T-cell (primary cell): ENCODE measurements around the gene DOCK4. TPM values are rescaled to one million over a fixed set of nuclear protein-coding genes. Genes with fewer than 3 reads are reported as not detected.

Experiments used
- ATAC-seq, 4 experiments: fragments of 200-7000 bp in 3 of 4; fragments of 150-1000 bp in 1 of 4; cut with Tn5 transposase; replicated peaks in 1 of 4; 1 replicate in 3 of 4; 2 replicates in 1 of 4; pipeline ENCODE4 v1.10.0; 2021; ENCODE audit warnings: moderate library complexity in 3 of 4, mild to moderate bottlenecking in 2 of 4, moderate number of reproducible peaks in 1 of 4
- CTCF ChIA-PET, 2 donors: fragments of 300-600 bp; sonication (Branson Sonifier 250); formaldehyde crosslinking; loops; one replicate each; lab custom pipeline; 2022; ENCODE audit warnings: antibody characterized with exemption in 2 of 2; lab: Charles Lee
- POLR2A ChIA-PET, 2 donors: fragments of 300-600 bp; sonication (Branson Sonifier 250); formaldehyde crosslinking; loops; one replicate each; lab custom pipeline; 2022; ENCODE audit warnings: antibody characterized with exemption in 2 of 2; lab: Charles Lee
- DNase-seq, 35 experiments: peaks; one replicate each; pipeline versions ENCODE4 v3.0.0 to v3.0.0-alpha.2; 2013 to 2023
- H3K27ac ChIP-seq: one replicate; pipeline ENCODE4 v1.5.1; 2013; ENCODE audit warnings: low read length
- H3K27me3 ChIP-seq, 2 experiments: replicated peaks in 1 of 2; 1 replicate in 1 of 2; 2 replicates in 1 of 2; pipeline versions ENCODE4 v1.6.1 to v1.7.0; 2013; ENCODE audit warnings: low read length in 1 of 2, mixed read lengths in 1 of 2; ENCODE audit not compliant: control insufficient read depth in 2 of 2, insufficient read depth in 2 of 2; ENCODE audit errors: extremely low read depth in 1 of 2
- H3K36me3 ChIP-seq, 2 donors: 1 replicate in 1 of 2; 2 replicates in 1 of 2; pipeline versions ENCODE4 v1.6.1 to v1.7.0; 2013; ENCODE audit warnings: low read length in 1 of 2; ENCODE audit not compliant: control insufficient read depth in 2 of 2, insufficient read depth in 1 of 2; ENCODE audit errors: extremely low read depth in 1 of 2
- H3K4me1 ChIP-seq, 2 experiments: 1 replicate in 1 of 2; 2 replicates in 1 of 2; pipeline versions ENCODE4 v1.6.1 to v1.7.0; 2013; ENCODE audit warnings: low read length in 2 of 2, mixed read lengths in 1 of 2; ENCODE audit not compliant: insufficient read depth in 2 of 2, control insufficient read depth in 1 of 2; ENCODE audit errors: extremely low read depth in 1 of 2
- H3K4me3 ChIP-seq, 2 donors: 1 replicate in 1 of 2; 2 replicates in 1 of 2; pipeline versions ENCODE4 v1.5.1 to v1.7.0; 2013; ENCODE audit warnings: mild to moderate bottlenecking in 2 of 2, low read length in 1 of 2, moderate library complexity in 1 of 2; ENCODE audit not compliant: control insufficient read depth in 1 of 2; ENCODE audit errors: extremely low read depth in 1 of 2
- H3K9me3 ChIP-seq: 2 replicates; pipeline ENCODE4 v1.7.0; 2013
- H3K27ac Mint-ChIP-seq, 2 donors: one replicate each; pipeline ENCODE4 v1.8.0; 2020 to 2021; ENCODE audit warnings: mild to moderate bottlenecking in 2 of 2, mixed read lengths in 2 of 2
- H3K27me3 Mint-ChIP-seq, 2 donors: one replicate each; pipeline ENCODE4 v1.8.0; 2021 to 2022; ENCODE audit warnings: mixed read lengths in 2 of 2
- H3K36me3 Mint-ChIP-seq: one replicate; pipeline ENCODE4 v1.8.0; 2021; ENCODE audit warnings: mixed read lengths
- H3K4me1 Mint-ChIP-seq, 3 donors: one replicate each; pipeline ENCODE4 v1.8.0; 2020 to 2022; ENCODE audit warnings: mixed read lengths in 3 of 3, mild to moderate bottlenecking in 1 of 3
- H3K4me3 Mint-ChIP-seq, 3 donors: one replicate each; pipeline ENCODE4 v1.8.0; 2020 to 2022; ENCODE audit warnings: mild to moderate bottlenecking in 3 of 3, mixed read lengths in 3 of 3, moderate library complexity in 3 of 3
- H3K9me3 Mint-ChIP-seq, 3 donors: one replicate each; pipeline ENCODE4 v1.8.0; 2020 to 2022; ENCODE audit warnings: mixed read lengths in 3 of 3
- WGBS: methylation state at CpG from one replicate; pipeline ENCODE4 v1.1.5; 2013; ENCODE audit warnings: missing lambda C conversion rate; ENCODE audit not compliant: insufficient coverage; 5-methylcytosine and 5-hydroxymethylcytosine counted together
- total RNA-seq, 35 experiments: library from RNA in 6 of 35; stranded (reverse) in 6 of 35; fragments of 120-200 nt in 1 of 35; gene quantifications; one replicate each; pipeline versions ENCODE4 v1.2.1 to v1.2.4 and lab custom pipeline; 2013 to 2026

Gene DOCK4
- total RNA-seq, 5 donors from 2014 or later (not counting 1 experiment from before 2014, with no cell fraction given) = 0.35 to 1.4 (median 0.85) TPM

GRCh38 chr7:111796671-111797070 lies 409.5 kb downstream of the DOCK4 start:
- Histone ChIP-seq H3K4me3 (no peak overlapping the region), H3K4me1 (no peaks in the 10 kb centered on the region), H3K36me3 (no peaks in the 10 kb centered on the region), H3K9me3 (peaks cover 5% of the 10 kb centered on the region), H3K27ac (no peak overlapping the region), H3K27me3 (no peaks in the 10 kb centered on the region)
- peak in 2 of 35 experiments; percentile 0 to 17 for DNase-seq
- no peak overlapping the region for H3K27ac Mint-ChIP-seq
- H3K27me3 Mint-ChIP-seq = no peaks in the 10 kb centered on the region
- WGBS = 87% methylated on average over 5 of the region's 7 CpGs
- peaks cover 36 to 79% (median 67%) of the 10 kb centered on the region in 3 donors for H3K9me3 Mint-ChIP-seq
- H3K36me3 Mint-ChIP-seq = peaks cover 13% of the 10 kb centered on the region
- H3K4me3 Mint-ChIP-seq = no peak overlapping the region
- no peak for ATAC-seq
- POLR2A ChIA-PET = no interaction called here
- H3K4me1 Mint-ChIP-seq = no peaks in the 10 kb centered on the region
- CTCF ChIA-PET = no interaction called here

- peaks cover 12 to 25% (median 23%) of the 10 kb centered on the region in 3 donors for H3K9me3 Mint-ChIP-seq
- CTCF ChIA-PET = interaction anchor here in 1 of 2 donors (0.8 kb wide), 1 partner anchor 10 kb away, joined by 3 read pairs; no protein-coding TSS in a partner anchor
These were observed 416.3 kb downstream of the DOCK4 start for GRCh38 chr7:111789870-111790269.

GRCh38 chr7:111789048-111789320 lies 417.2 kb downstream of the DOCK4 start:
- H3K27ac Mint-ChIP-seq = no peak overlapping the region
- Histone ChIP-seq H3K27me3 (no peaks in the 10 kb centered on the region), H3K4me1 (no peaks in the 10 kb centered on the region), H3K27ac (no peak overlapping the region), H3K9me3 (no peaks in the 10 kb centered on the region), H3K4me3 (no peak overlapping the region), H3K36me3 (no peaks in the 10 kb centered on the region)
- ChIA-PET CTCF (no interaction called here), POLR2A (no interaction called here)
- peaks cover 1% of the 10 kb centered on the region for H3K36me3 Mint-ChIP-seq
- H3K4me3 Mint-ChIP-seq = no peak overlapping the region
- H3K9me3 Mint-ChIP-seq = peaks cover 3 to 16% (median 14%) of the 10 kb centered on the region in 3 donors
- no peaks in the 10 kb centered on the region for H3K4me1 Mint-ChIP-seq
- ATAC-seq (no peak), DNase-seq (no peak)
- WGBS = no CpG with 5 or more reads among the region's 1 CpG
- peaks cover 4 to 6% of the 10 kb centered on the region in 2 donors for H3K27me3 Mint-ChIP-seq

More at GRCh38 chr7:111789870-111790269, 416.3 kb downstream of the DOCK4 start:
- Histone ChIP-seq H3K4me3 (no peak overlapping the region), H3K36me3 (no peaks in the 10 kb centered on the region), H3K27ac (no peak overlapping the region), H3K27me3 (no peaks in the 10 kb centered on the region), H3K9me3 (no peaks in the 10 kb centered on the region), H3K4me1 (no peaks in the 10 kb centered on the region)
- DNase-seq (no peak), ATAC-seq (no peak)
- POLR2A ChIA-PET = interaction anchor here in 1 of 2 donors (0.6 kb wide), 1 partner anchor 480 kb away, joined by 5 read pairs; no protein-coding TSS in a partner anchor
- no peaks in the 10 kb centered on the region for H3K4me1 Mint-ChIP-seq
- H3K27ac Mint-ChIP-seq = no peak overlapping the region
- no peak overlapping the region for H3K4me3 Mint-ChIP-seq
- H3K36me3 Mint-ChIP-seq = peaks cover 8% of the 10 kb centered on the region
- peaks cover 4 to 6% of the 10 kb centered on the region in 2 donors for H3K27me3 Mint-ChIP-seq

- 84% methylated on average over 6 of the region's 9 CpGs for WGBS
- Mint-ChIP-seq H3K27me3 (peaks cover 4 to 6% of the 10 kb centered on the region in 2 donors), H3K27ac (no peak overlapping the region), H3K9me3 (peaks cover 0 to 13% (median 11%) of the 10 kb centered on the region in 3 donors), H3K4me1 (no peaks in the 10 kb centered on the region), H3K36me3 (no peaks in the 10 kb centered on the region), H3K4me3 (no peak overlapping the region)
- CTCF ChIA-PET = no interaction called here
- Histone ChIP-seq H3K36me3 (no peaks in the 10 kb centered on the region), H3K4me3 (no peak overlapping the region), H3K9me3 (no peaks in the 10 kb centered on the region), H3K27me3 (no peaks in the 10 kb centered on the region), H3K4me1 (no peaks in the 10 kb centered on the region), H3K27ac (no peak overlapping the region)
- POLR2A ChIA-PET = no interaction called here
- ATAC-seq (no peak), DNase-seq (no peak)
These were observed 417.7 kb downstream of the DOCK4 start for GRCh38 chr7:111788286-111789047.

- no CpG with 5 or more reads among the region's 2 CpGs for WGBS
- H3K27ac Mint-ChIP-seq = no peak overlapping the region
- Histone ChIP-seq H3K4me3 (no peak overlapping the region), H3K9me3 (no peaks in the 10 kb centered on the region), H3K4me1 (no peaks in the 10 kb centered on the region), H3K27me3 (no peaks in the 10 kb centered on the region), H3K27ac (no peak overlapping the region), H3K36me3 (no peaks in the 10 kb centered on the region)
- CTCF ChIA-PET = no interaction called here
- POLR2A ChIA-PET = no interaction called here
- no peak for ATAC-seq
- peaks cover 4 to 6% of the 10 kb centered on the region in 2 donors for H3K27me3 Mint-ChIP-seq
- peaks cover 0 to 7% (median 5%) of the 10 kb centered on the region in 3 donors for H3K9me3 Mint-ChIP-seq
- H3K36me3 Mint-ChIP-seq = no peaks in the 10 kb centered on the region
- DNase-seq = no peak
- no peak overlapping the region for H3K4me3 Mint-ChIP-seq
- H3K4me1 Mint-ChIP-seq = no peaks in the 10 kb centered on the region
These were observed 418.5 kb downstream of the DOCK4 start for GRCh38 chr7:111787741-111788140.

- H3K27me3 ChIP-seq = no peaks in the 10 kb centered on the region
- H3K4me3 ChIP-seq = no peak overlapping the region
- ATAC-seq = no peak
- Mint-ChIP-seq H3K27me3 (peaks cover 4 to 6% of the 10 kb centered on the region in 2 donors), H3K27ac (no peak overlapping the region), H3K9me3 (peaks cover 0 to 4% (median 4%) of the 10 kb centered on the region in 3 donors), H3K36me3 (no peaks in the 10 kb centered on the region), H3K4me1 (no peaks in the 10 kb centered on the region), H3K4me3 (no peak overlapping the region)
- no peaks in the 10 kb centered on the region for H3K4me1 ChIP-seq
- H3K36me3 ChIP-seq = no peaks in the 10 kb centered on the region
- ChIA-PET POLR2A (no interaction called here), CTCF (no interaction called here)
- no peak overlapping the region for H3K27ac ChIP-seq
- DNase-seq = no peak
- H3K9me3 ChIP-seq = no peaks in the 10 kb centered on the region
These were observed 419.1 kb downstream of the DOCK4 start for GRCh38 chr7:111787099-111787498.
